Left forelimb (tissue), 1 donor: Measurements from ENCODE around the gene IL17REL.
"Not testable (repeated sequence)": the region's sequence is repeated elsewhere in the genome, so short reads cannot be mapped to it uniquely, and the experiment has no call there.

Experiments
- DNase-seq: peaks from one replicate; pipeline ENCODE4 v3.0.0-alpha.2; 2018; ENCODE audit warnings: low spot score

IL17REL gene

DNA sequence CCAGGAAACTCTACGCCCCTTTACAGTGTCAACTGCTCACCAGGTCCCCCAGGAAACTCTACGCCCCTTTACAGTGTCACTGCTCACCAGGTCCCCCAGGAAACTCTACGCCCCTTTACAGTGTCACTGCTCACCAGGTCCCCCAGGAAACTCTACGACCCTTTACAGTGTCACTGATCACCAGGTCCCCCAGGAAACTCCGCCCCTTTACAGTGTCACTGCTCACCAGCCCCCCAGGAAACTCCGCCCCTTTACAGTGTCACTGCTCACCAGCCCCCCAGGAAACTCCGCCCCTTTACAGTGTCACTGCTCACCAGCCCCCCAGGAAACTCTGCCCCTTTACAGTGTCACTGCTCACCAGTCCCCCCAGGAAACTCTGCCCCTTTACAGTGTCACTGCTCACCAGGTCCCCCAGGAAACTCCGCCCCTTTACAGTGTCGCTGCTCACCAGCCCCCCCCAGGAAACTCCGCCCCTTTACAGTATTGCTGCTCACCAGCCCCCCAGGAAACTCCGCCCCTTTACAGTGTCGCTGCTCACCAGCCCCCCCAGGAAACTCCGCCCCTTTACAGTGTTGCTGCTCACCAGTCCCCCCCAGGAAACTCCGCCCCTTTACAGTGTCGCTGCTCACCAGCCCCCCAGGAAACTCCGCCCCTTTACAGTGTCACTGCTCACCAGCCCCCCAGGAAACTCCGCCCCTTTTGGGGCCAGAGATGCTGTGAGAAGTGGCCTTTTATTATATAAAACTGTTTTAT, 67.3 kb downstream of the IL17REL start:
- not testable (repeated sequence) for DNase-seq
